Upper lobe of right lung (tissue), 1 donor: ENCODE data around the gene HOXB6. TPM values are rescaled to one million over a fixed set of nuclear protein-coding genes. Genes with fewer than 3 reads are reported as not detected.
A peak's percentile ranks its signal among the peaks of the same experiment; 100 is the strongest.

Experiments used
- ATAC-seq: fragments of 200-7000 bp; cut with Tn5 transposase; one replicate; pipeline ENCODE4 v1.9.1; 2020; ENCODE audit warnings: mild to moderate bottlenecking, moderate library complexity
- DNase-seq: peaks from one replicate; pipeline ENCODE4 v3.0.0-alpha.2; 2020
- H3K27ac ChIP-seq: fragments of 200-600 bp; one replicate; pipeline ENCODE4 v1.8.0; 2022
- H3K27me3 ChIP-seq: fragments of 200-600 bp; one replicate; pipeline ENCODE4 v1.8.0; 2022; ENCODE audit warnings: mild to moderate bottlenecking
- H3K36me3 ChIP-seq: fragments of 200-600 bp; one replicate; pipeline ENCODE4 v1.8.0; 2022
- H3K4me1 ChIP-seq: fragments of 200-600 bp; one replicate; pipeline ENCODE4 v1.8.0; 2022
- H3K4me3 ChIP-seq: fragments of 200-600 bp; one replicate; pipeline ENCODE4 v1.8.0; 2022; ENCODE audit warnings: mild to moderate bottlenecking
- H3K9me3 ChIP-seq: fragments of 200-600 bp; one replicate; pipeline ENCODE4 v1.8.0; 2022
- intact Hi-C: fragments of 100-400 bp; cut with DNase I; formaldehyde crosslinking; loops from one replicate; pipeline ENCODE4 v1.11.0; 2022
- total RNA-seq: library from RNA; stranded (reverse); fragmentation: NEBNext Ultra II Directional; extraction: Animal tissue kit (Norgen Biotek cat#: 25700); gene quantifications from one replicate; pipeline ENCODE4 v1.2.1, GENCODE V29; 2021
- TF ChIP-seq, protein P1 (sequence below): fragments of 200-600 bp; IDR thresholded peaks from one replicate; pipeline ENCODE4 v1.8.0; 2022; ENCODE audit warnings: antibody characterized with exemption
- donor health status: DM: no; HTN: yes; CAD: no; lungs with severe emphysema.

Gene HOXB6
- total RNA-seq, 1 donor from 2014 or later: 4.9 TPM

DNA sequence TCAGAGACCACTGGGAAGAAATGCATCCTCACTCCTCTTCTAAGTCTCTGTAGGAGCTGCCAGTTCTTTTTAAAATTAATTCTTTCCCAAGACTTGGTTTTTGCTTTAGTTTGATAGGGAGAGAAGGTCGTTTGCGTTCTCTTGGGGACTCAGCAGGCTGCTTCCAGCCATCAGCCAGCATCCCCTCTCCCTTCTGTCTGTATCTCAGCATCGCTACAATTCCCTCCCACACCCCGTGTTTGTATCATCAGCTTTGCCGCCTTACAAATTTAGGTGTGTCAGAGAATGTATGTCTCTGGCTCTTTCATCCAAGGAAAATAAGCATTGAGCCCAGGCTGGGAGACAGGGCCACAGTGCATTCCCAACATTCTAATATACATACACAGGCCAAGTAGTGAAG is 5.4 kb downstream of the HOXB6 start:
- H3K27ac ChIP-seq: no peak overlapping the region
- H3K4me1 ChIP-seq: peaks cover 20% of the 10 kb centered on the region
- intact Hi-C loops: no loop called here
- no peak overlapping the region for H3K4me3 ChIP-seq
- DNase-seq (no peak), ATAC-seq (no peak)
- no peaks in the 10 kb centered on the region for H3K9me3 ChIP-seq
- no peaks in the 10 kb centered on the region for H3K36me3 ChIP-seq
- H3K27me3 ChIP-seq: peaks cover 96% of the 10 kb centered on the region
- TF ChIP-seq, protein P1, sequence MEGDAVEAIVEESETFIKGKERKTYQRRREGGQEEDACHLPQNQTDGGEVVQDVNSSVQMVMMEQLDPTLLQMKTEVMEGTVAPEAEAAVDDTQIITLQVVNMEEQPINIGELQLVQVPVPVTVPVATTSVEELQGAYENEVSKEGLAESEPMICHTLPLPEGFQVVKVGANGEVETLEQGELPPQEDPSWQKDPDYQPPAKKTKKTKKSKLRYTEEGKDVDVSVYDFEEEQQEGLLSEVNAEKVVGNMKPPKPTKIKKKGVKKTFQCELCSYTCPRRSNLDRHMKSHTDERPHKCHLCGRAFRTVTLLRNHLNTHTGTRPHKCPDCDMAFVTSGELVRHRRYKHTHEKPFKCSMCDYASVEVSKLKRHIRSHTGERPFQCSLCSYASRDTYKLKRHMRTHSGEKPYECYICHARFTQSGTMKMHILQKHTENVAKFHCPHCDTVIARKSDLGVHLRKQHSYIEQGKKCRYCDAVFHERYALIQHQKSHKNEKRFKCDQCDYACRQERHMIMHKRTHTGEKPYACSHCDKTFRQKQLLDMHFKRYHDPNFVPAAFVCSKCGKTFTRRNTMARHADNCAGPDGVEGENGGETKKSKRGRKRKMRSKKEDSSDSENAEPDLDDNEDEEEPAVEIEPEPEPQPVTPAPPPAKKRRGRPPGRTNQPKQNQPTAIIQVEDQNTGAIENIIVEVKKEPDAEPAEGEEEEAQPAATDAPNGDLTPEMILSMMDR: no peak

DNA sequence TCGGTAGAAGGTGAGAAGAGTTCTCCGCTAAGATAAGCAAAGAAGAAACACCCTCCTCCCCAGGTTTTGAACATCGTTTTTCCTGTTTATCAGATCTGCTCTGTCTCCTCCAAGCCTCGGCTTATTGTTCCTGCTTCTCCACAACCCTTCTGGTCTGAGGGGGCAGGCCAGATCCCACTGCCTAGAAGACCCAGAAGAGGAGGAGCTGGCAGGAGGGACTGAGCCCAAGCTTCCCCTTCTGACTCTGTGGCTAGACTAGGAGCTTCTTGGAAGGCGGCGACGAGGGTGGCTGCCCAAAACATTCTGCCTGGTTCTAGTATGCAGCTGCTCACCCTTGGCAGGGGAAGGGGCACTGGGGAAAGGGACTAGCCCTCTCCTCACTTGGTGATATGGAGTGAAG is 6.0 kb downstream of the HOXB6 start:
- Histone ChIP-seq H3K4me1 (peaks cover 24% of the 10 kb centered on the region), H3K27ac (no peak overlapping the region), H3K27me3 (peaks cover 95% of the 10 kb centered on the region), H3K9me3 (no peaks in the 10 kb centered on the region), H3K4me3 (no peak overlapping the region), H3K36me3 (no peaks in the 10 kb centered on the region)
- no peak for ATAC-seq
- no peak for DNase-seq
- intact Hi-C loops: no loop called here
- TF ChIP-seq, protein P1: no peak

DNA sequence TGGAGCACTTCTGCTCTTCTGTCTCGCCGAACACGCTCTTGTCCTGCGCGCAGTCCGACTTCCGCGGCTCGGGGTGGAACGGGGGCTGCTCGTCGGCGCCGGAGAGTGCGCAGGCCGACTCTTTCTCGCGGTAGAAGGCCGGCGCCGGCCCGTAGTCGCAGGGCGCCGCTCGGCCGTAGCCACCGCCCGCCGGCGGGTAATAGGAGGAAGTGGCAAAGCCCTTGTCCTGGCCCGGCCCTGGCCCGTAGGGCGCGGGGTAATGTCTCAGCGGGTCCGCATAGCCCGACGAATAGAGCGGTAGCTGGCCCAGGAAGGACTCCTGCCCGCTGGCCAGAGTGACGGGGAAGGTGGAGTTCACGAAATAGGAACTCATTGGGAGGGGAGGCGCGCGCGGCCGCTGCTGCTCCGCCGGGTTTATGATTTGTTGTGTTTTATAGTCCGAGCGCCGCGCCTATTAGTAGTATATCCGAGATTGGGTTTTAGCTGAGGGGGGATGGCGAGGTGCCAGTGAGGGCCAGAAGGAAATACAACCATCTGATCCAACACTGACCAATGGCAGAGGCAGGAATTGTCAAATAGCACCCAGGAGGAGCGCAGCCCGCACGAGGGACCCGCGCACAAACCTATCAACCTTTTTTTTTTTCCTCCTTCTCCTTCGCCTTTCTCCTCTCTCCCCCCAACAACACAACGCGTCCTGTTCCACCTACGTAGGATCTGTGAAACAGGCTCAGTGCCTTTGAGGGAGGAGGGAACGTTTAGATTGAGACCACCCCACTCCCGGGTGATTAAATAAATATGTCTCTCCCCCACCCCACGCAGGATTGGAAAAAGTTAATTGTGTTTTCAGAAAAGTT is 6.8 kb downstream of the HOXB6 start:
- Histone ChIP-seq H3K4me1 (peaks cover 28% of the 10 kb centered on the region), H3K4me3 (peak overlapping the region; percentile 62), H3K27me3 (peaks cover 92% of the 10 kb centered on the region), H3K36me3 (no peaks in the 10 kb centered on the region), H3K9me3 (no peaks in the 10 kb centered on the region), H3K27ac (peak overlapping the region; percentile 76)
- intact Hi-C loops: no loop called here
- peak; percentile 65 for ATAC-seq
- DNase-seq: no peak
- TF ChIP-seq, protein P1: no peak

DNA sequence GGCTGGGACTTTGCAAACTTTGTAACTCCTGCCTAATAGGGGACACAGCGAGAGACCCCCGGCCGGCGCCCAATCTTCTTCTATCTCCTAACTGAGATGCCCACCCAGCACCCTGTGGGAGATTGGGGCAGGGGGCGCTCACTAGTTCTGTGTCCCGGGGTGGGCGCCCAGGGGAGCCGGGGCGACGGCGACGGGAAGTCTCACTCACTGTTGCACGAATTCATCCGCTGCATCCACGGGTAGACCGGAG is 7.3 kb downstream of the HOXB6 start:
- H3K27ac ChIP-seq: peak overlapping the region; percentile 76
- DNase-seq (no peak), ATAC-seq (no peak)
- intact Hi-C loops: no loop called here
- H3K4me1 ChIP-seq: peaks cover 30% of the 10 kb centered on the region
- no peaks in the 10 kb centered on the region for H3K36me3 ChIP-seq
- TF ChIP-seq, protein P1: no peak
- peak overlapping the region; percentile 62 for H3K4me3 ChIP-seq
- H3K27me3 ChIP-seq: peaks cover 92% of the 10 kb centered on the region
- no peaks in the 10 kb centered on the region for H3K9me3 ChIP-seq

DNA sequence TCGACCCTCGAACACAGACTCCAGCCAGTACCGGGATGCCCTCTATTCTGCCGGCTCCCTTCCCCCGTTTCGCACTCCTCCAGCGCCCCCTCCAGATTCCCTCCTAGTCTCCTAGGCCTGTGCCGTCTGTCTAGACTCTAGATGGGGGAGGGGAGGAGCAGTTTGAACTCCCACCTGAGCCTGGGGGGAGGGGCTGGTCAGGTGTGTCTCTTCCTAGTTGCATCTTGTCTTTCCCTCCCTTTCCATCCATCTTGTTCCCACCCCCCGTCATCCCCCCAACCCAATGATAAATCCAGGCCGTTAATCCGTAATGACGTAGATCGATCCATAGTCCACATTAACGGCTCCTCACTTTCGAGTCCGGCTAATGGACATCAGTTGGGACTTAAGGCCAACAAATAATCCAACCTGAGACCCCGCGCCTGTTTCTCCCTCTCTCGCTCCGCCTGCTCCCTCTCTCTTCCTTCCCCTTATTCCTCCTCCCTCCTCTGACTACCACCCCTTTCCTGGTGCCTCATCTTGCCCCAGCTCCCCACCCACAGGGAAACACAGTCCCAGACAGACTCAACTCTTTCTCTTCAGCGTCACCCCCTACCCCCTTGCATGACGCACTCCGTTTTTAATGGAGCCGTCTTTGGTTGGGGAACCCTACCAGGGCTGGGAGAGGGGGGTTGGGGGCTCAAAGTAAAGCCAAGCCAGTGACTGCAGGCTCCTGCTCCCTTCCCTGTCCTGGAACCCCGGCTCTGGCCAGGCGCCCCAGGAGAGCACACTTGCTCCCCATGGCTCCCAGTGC is 7.9 kb downstream of the HOXB6 start:
- peak overlapping the region; percentile 62 for H3K4me3 ChIP-seq
- ATAC-seq: peak; percentile 20
- TF ChIP-seq, protein P1: no peak
- no peak for DNase-seq
- peaks cover 29% of the 10 kb centered on the region for H3K4me1 ChIP-seq
- peak overlapping the region; percentile 76 for H3K27ac ChIP-seq
- no peaks in the 10 kb centered on the region for H3K9me3 ChIP-seq
- H3K27me3 ChIP-seq: peaks cover 92% of the 10 kb centered on the region
- intact Hi-C loops: no loop called here
- H3K36me3 ChIP-seq: no peaks in the 10 kb centered on the region
